MM.1S (cell line): Measurements from ENCODE around the gene TMPRSS5.

Source experiments
- DNase-seq: peaks from one replicate; pipeline ENCODE4 v3.0.0-alpha.2; 2015
- H2AFZ ChIP-seq: fragments of 300-600 bp; sonication (generic); 2 replicates; pipeline ENCODE4 v1.6.0; 2016; ENCODE audit warnings: antibody characterized with exemption, low read length
- H3F3A ChIP-seq: fragments of 300-600 bp; sonication (generic); 2 replicates; pipeline ENCODE4 v1.6.1; 2016; ENCODE audit warnings: mild to moderate bottlenecking, antibody characterized with exemption, low read length, moderate library complexity, mixed read lengths; ENCODE audit not compliant: insufficient read depth
- H3K27ac ChIP-seq: fragments of 300-600 bp; sonication (generic); 2 replicates; pipeline ENCODE4 v1.5.1; 2016; ENCODE audit warnings: mild to moderate bottlenecking, low read length
- H3K27me3 ChIP-seq: fragments of 300-600 bp; sonication (generic); replicated peaks from 2 replicates; pipeline ENCODE4 v1.6.0; 2016; ENCODE audit warnings: low read length; ENCODE audit not compliant: insufficient read depth
- H3K36me3 ChIP-seq: fragments of 300-600 bp; sonication (generic); replicated peaks from 2 replicates; pipeline ENCODE4 v1.6.1; 2016; ENCODE audit warnings: mild to moderate bottlenecking, low read length, mixed read lengths; ENCODE audit not compliant: insufficient read depth
- H3K4me1 ChIP-seq: fragments of 300-600 bp; sonication (generic); 2 replicates; pipeline ENCODE4 v1.6.1; 2016; ENCODE audit warnings: low read length, mixed read lengths
- H3K4me2 ChIP-seq: fragments of 300-600 bp; sonication (generic); 2 replicates; pipeline ENCODE4 v1.6.0; 2016; ENCODE audit warnings: low read depth, low read length
- H3K4me3 ChIP-seq: fragments of 300-600 bp; sonication (generic); 2 replicates; pipeline ENCODE4 v1.5.1; 2016; ENCODE audit warnings: low read length, mixed read lengths
- H3K79me2 ChIP-seq: fragments of 300-600 bp; sonication (generic); 2 replicates; pipeline ENCODE4 v1.6.1; 2016; ENCODE audit warnings: mixed run types, low read length, mixed read lengths
- H3K9ac ChIP-seq: fragments of 300-600 bp; sonication (generic); 2 replicates; pipeline ENCODE4 v1.6.1; 2016; ENCODE audit warnings: low read length, mixed read lengths
- H3K9me2 ChIP-seq: fragments of 300-600 bp; sonication (generic); replicated peaks from 2 replicates; pipeline ENCODE4 v1.6.1; 2016; ENCODE audit warnings: mild to moderate bottlenecking, low read length, mixed read lengths; ENCODE audit not compliant: insufficient read depth
- H3K9me3 ChIP-seq: fragments of 300-600 bp; sonication (generic); replicated peaks from 2 replicates; pipeline ENCODE4 v1.6.1; 2016; ENCODE audit warnings: mild to moderate bottlenecking, low read length, mixed read lengths; ENCODE audit not compliant: insufficient read depth
- H4K20me1 ChIP-seq: fragments of 300-600 bp; sonication (generic); 2 replicates; pipeline ENCODE4 v1.6.1; 2016; ENCODE audit warnings: mild to moderate bottlenecking, low read length, moderate library complexity, mixed read lengths; ENCODE audit not compliant: insufficient read depth
- CTCF ChIP-seq: fragments of 300-600 bp; sonication (generic); IDR thresholded peaks from 2 replicates; pipeline ENCODE4 v1.5.1; 2016; ENCODE audit warnings: antibody characterized with exemption, low read length, mixed read lengths
- EZH2 ChIP-seq: fragments of 300-600 bp; sonication (generic); optimal IDR thresholded peaks from 2 replicates; pipeline ENCODE3; 2017; ENCODE audit warnings: low read depth, mild to moderate bottlenecking, antibody characterized with exemption, low read length, mixed read lengths
- EZH2phosphoT487 ChIP-seq: fragments of 300-600 bp; sonication (generic); IDR thresholded peaks from 2 replicates; pipeline ENCODE4 v1.6.1; 2018; ENCODE audit warnings: antibody characterized with exemption, low read length

TMPRSS5 gene

GRCh38 chr11:113728814-113729213 is 22.7 kb upstream of the TMPRSS5 start:
- Histone ChIP-seq H3K4me2 (no peak overlapping the region), H3K9me2 (no peaks in the 10 kb centered on the region), H3K4me1 (no peaks in the 10 kb centered on the region), H3K36me3 (no peaks in the 10 kb centered on the region; the same call in 1 of the 2 replicates), H3F3A (no peaks in the 10 kb centered on the region), H3K4me3 (no peak overlapping the region), H3K79me2 (no peaks in the 10 kb centered on the region), H3K27ac (no peak overlapping the region), H3K27me3 (no peaks in the 10 kb centered on the region), H3K9me3 (no peaks in the 10 kb centered on the region), H4K20me1 (no peaks in the 10 kb centered on the region), H2AFZ (no peak overlapping the region), H3K9ac (no peak overlapping the region)
- TF ChIP-seq EZH2: no peak
- no peak for TF ChIP-seq EZH2phosphoT487
- TF ChIP-seq CTCF: no peak
- no peak for DNase-seq

- H3K79me2 ChIP-seq: no peaks in the 10 kb centered on the region
- TF ChIP-seq EZH2phosphoT487: no peak
- TF ChIP-seq EZH2: no peak
- TF ChIP-seq CTCF: no peak
- DNase-seq: no peak
Observed at GRCh38 chr11:113725913-113726312, 19.8 kb upstream of the TMPRSS5 start.

DNA sequence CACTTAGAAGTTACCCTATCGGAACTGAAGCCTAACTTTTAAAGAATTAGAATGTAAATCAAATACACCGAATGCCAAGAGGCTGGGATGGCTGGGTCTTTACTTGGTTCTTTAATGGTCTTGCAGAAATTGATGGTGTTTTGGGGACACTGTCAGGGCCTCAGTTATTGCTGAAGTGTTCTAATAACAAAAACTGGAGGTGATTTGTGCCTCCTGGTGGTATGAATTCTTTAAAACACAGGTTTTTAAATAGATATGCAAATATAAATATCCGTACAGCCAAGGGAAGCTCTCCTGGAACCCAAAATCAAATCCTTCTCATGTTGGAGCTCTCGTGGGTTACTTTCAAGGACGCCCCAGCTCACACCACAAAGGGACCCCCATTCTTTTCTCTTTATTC is 19.3 kb upstream of the TMPRSS5 start:
- Histone ChIP-seq H3K4me2 (no peak overlapping the region), H3K27me3 (no peaks in the 10 kb centered on the region), H2AFZ (no peak overlapping the region), H3K79me2 (no peaks in the 10 kb centered on the region), H4K20me1 (no peaks in the 10 kb centered on the region), H3K36me3 (no peaks in the 10 kb centered on the region), H3K9me2 (no peaks in the 10 kb centered on the region), H3K9ac (no peak overlapping the region), H3K4me1 (no peaks in the 10 kb centered on the region), H3K9me3 (no peaks in the 10 kb centered on the region), H3F3A (no peaks in the 10 kb centered on the region), H3K4me3 (no peak overlapping the region), H3K27ac (no peak overlapping the region)
- DNase-seq: no peak
- no peak for TF ChIP-seq CTCF
- no peak for TF ChIP-seq EZH2
- no peak for TF ChIP-seq EZH2phosphoT487

More at GRCh38 chr11:113725913-113726312, 19.8 kb upstream of the TMPRSS5 start:
- H3K9me2 ChIP-seq: no peaks in the 10 kb centered on the region
- H3K4me1 ChIP-seq: no peaks in the 10 kb centered on the region
- H3K9me3 ChIP-seq: no peaks in the 10 kb centered on the region
- no peaks in the 10 kb centered on the region for H3F3A ChIP-seq
- no peaks in the 10 kb centered on the region for H4K20me1 ChIP-seq
- no peak overlapping the region for H3K27ac ChIP-seq
- no peak overlapping the region for H3K4me3 ChIP-seq
- H3K9ac ChIP-seq: no peak overlapping the region
- no peaks in the 10 kb centered on the region for H3K27me3 ChIP-seq
- H3K36me3 ChIP-seq: no peaks in the 10 kb centered on the region
- H2AFZ ChIP-seq: no peak overlapping the region
- H3K4me2 ChIP-seq: no peak overlapping the region
